Gastroesophageal sphincter (tissue), 4 donors: ENCODE data around the gene HSD17B11. TPM values are rescaled to one million over a fixed set of nuclear protein-coding genes. Genes with fewer than 3 reads are reported as not detected.

Source experiments
- ATAC-seq: fragments of 150-250 bp; one replicate; pipeline ENCODE4 v1.9.1; 2016; ENCODE audit warnings: mild to moderate bottlenecking, moderate library complexity
- H3K27ac ChIP-seq, 4 donors: fragments of 200-600 bp; sonication (generic) in 3 of 4; 1 replicate in 3 of 4; 2 replicates in 1 of 4; pipeline ENCODE4 v1.5.1; 2016 to 2019
- H3K27me3 ChIP-seq: fragments of 200-600 bp; sonication (generic); one replicate; pipeline ENCODE4 v1.5.1; 2019
- H3K36me3 ChIP-seq, 2 donors: fragments of 200-600 bp; sonication (generic); one replicate each; pipeline ENCODE4 v1.5.1; 2019; ENCODE audit warnings: control low read depth in 1 of 2
- H3K4me1 ChIP-seq, 3 donors: fragments of 200-600 bp; sonication (generic); 1 replicate in 2 of 3; 2 replicates in 1 of 3; pipeline ENCODE4 v1.5.1; 2016 to 2019; ENCODE audit warnings: control low read depth in 2 of 3
- H3K4me3 ChIP-seq, 2 donors: fragments of 200-600 bp; sonication (generic); one replicate each; pipeline ENCODE4 v1.5.1; 2019; ENCODE audit warnings: mild to moderate bottlenecking in 1 of 2, moderate library complexity in 1 of 2
- H3K9me3 ChIP-seq, 3 donors: fragments of 200-600 bp; sonication (generic); one replicate each; pipeline ENCODE4 v1.5.1; 2017 to 2019; ENCODE audit warnings: control low read depth in 2 of 3
- EP300 ChIP-seq: sonication (generic); formaldehyde crosslinking; IDR thresholded peaks from one replicate; pipeline ENCODE4 v1.6.1; 2017; ENCODE audit warnings: antibody characterized with exemption, mild to moderate bottlenecking
- POLR2A ChIP-seq, 2 donors: fragments of 450-650 bp; IDR thresholded peaks; one replicate each; pipeline ENCODE4 v1.6.1; 2017; ENCODE audit warnings: antibody characterized with exemption in 2 of 2, mild to moderate bottlenecking in 2 of 2, moderate library complexity in 1 of 2
- POLR2AphosphoS5 ChIP-seq: sonication (generic); formaldehyde crosslinking; IDR thresholded peaks from one replicate; pipeline ENCODE4 v1.6.1; 2017; ENCODE audit warnings: antibody characterized with exemption
- WGBS, 2 donors: methylation state at CpG; one replicate each; pipeline ENCODE4 v1.1.5; 2018; ENCODE audit warnings: low coverage in 1 of 2; 5-methylcytosine and 5-hydroxymethylcytosine counted together
- total RNA-seq, 4 donors: library from RNA; depleted of rRNA; stranded (reverse); fragments of >200 nt; gene quantifications; one replicate each; pipeline ENCODE4 v1.1.0, GENCODE V29; 2016
- TF ChIP-seq, protein P1 (sequence below), 4 experiments: fragments of 200-600 bp in 2 of 4; fragments of 450-650 bp in 2 of 4; sonication (generic) in 1 of 4; IDR thresholded peaks; one replicate each; pipeline ENCODE4 v1.5.1; 2017 to 2019; ENCODE audit warnings: antibody characterized with exemption in 4 of 4, mild to moderate bottlenecking in 2 of 4, moderate library complexity in 2 of 4

HSD17B11 gene, protein sequence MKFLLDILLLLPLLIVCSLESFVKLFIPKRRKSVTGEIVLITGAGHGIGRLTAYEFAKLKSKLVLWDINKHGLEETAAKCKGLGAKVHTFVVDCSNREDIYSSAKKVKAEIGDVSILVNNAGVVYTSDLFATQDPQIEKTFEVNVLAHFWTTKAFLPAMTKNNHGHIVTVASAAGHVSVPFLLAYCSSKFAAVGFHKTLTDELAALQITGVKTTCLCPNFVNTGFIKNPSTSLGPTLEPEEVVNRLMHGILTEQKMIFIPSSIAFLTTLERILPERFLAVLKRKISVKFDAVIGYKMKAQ
- 10 to 100 TPM; 32.7 to 98.0 (median 65.4) TPM for total RNA-seq

DNA sequence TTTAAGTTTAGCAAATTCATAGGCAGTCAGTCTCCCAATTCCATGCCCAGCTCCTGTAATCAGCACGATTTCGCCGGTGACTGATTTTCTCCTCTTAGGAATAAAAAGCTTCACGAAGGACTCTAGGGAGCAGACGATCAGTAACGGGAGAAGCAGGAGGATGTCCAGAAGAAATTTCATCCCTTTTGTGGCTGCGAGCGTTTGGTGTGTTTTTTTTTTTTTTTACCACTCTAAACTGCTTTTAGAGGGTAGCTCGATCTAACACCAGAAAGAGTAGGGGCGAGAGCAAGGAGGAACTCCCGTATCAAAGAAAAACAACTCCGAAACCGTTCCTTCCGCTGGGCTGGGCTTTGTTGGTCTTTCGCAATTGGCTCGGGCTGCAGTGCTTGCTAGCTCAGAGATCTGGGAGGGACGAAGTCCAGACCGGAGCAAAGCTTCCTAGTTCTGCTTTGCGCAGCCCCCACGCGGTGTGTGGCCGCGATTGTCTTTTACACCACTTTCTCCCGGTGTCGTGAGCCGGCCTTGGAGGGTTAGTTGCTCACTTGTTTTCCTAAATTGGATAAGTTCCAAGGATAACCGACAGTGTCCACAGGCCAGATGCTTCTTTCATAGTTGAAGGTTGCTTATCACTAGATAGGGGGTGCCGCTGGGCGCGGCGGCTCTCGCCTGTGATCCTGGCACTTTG is at the start of gene HSD17B11:
TSS of gene HSD17B11 (minus strand) at position 298 of the 685 bp plus-strand sequence. CDS start at position 180, 118 bp downstream.
- no peak for TF ChIP-seq EP300
- TF ChIP-seq POLR2A (IDR thresholded peaks at IDR 0.05) = peak; percentile 57 to 64
- peak; percentile 87 for TF ChIP-seq POLR2AphosphoS5
- TF ChIP-seq, protein P1, sequence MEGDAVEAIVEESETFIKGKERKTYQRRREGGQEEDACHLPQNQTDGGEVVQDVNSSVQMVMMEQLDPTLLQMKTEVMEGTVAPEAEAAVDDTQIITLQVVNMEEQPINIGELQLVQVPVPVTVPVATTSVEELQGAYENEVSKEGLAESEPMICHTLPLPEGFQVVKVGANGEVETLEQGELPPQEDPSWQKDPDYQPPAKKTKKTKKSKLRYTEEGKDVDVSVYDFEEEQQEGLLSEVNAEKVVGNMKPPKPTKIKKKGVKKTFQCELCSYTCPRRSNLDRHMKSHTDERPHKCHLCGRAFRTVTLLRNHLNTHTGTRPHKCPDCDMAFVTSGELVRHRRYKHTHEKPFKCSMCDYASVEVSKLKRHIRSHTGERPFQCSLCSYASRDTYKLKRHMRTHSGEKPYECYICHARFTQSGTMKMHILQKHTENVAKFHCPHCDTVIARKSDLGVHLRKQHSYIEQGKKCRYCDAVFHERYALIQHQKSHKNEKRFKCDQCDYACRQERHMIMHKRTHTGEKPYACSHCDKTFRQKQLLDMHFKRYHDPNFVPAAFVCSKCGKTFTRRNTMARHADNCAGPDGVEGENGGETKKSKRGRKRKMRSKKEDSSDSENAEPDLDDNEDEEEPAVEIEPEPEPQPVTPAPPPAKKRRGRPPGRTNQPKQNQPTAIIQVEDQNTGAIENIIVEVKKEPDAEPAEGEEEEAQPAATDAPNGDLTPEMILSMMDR (IDR thresholded peaks at IDR 0.05) = peak in 2 of 4 experiments; percentile 51 to 52
- peak; percentile 99 for ATAC-seq

DNA sequence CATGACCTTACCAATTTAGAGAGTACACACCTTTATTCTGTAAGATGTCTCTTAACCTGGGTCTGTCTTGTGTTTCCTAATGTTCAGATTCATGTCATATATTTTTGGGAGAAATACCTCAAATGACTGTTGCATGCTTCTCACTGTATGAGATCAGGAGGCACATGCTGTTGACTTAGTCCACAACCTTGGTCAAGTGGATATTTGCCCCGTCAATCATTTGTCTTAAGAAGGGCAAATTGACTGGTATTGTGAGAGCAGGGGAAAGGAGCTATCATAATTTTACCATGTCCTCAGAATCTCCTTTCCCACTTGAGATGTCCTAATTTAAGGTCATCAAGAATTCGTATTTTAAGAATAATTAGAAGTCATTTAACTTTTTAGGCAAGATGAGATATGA is 42.4 kb upstream of the HSD17B11 start:
- no peak for TF ChIP-seq POLR2A (IDR thresholded peaks at IDR 0.05)
- TF ChIP-seq, protein P1 (IDR thresholded peaks at IDR 0.05) = no peak
- no peaks in the 10 kb centered on the region for H3K4me1 ChIP-seq
- H3K27ac ChIP-seq = no peak overlapping the region
- H3K36me3 ChIP-seq = peaks cover 0 to 31% of the 10 kb centered on the region in 2 donors
- no peak overlapping the region for H3K4me3 ChIP-seq
- H3K27me3 ChIP-seq = no peaks in the 10 kb centered on the region
- no peak for ATAC-seq
- no peaks in the 10 kb centered on the region for H3K9me3 ChIP-seq
- 85 to 89% methylated on average over 2 of the region's 2 CpGs for WGBS, 2 donors

More for the DNA sequence above, at the start of gene HSD17B11:
- Histone ChIP-seq H3K36me3 (no peaks in the 10 kb centered on the region), H3K27ac (peak within 1 kb of the TSS; percentile 87 to 99 (median 91)), H3K27me3 (no peaks in the 10 kb centered on the region), H3K4me1 (peaks cover 0 to 42% (median 0%) of the 10 kb centered on the region in 3 donors), H3K4me3 (peak within 1 kb of the TSS; percentile 67 to 98), H3K9me3 (peaks cover 0 to 5% (median 0%) of the 10 kb centered on the region in 3 donors)
- 0 to 7% methylated on average over 6 to 31 of the region's 32 CpGs for WGBS, 2 donors

DNA sequence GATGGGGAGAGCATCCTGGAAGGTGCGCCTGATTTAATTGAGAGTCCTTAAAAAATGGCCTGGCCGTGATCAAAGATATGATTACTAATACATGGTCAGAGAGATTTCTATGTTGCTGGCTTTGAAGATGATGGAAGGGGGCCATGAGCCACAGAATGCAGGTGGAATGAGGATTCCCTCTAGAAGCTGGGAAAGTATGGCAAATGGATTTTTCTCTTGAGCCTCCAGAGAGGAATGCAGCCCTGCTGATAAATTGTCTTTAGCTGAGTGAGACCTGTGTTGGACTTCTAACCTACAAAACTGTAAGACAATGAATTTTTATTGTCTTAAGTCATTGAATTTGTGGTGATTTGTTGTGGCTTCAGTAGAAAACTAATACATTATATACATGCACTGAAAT is 39.0 kb upstream of the HSD17B11 start:
- peaks cover 0 to 3% of the 10 kb centered on the region in 2 donors for H3K36me3 ChIP-seq
- no peak overlapping the region for H3K27ac ChIP-seq
- TF ChIP-seq, protein P1 (IDR thresholded peaks at IDR 0.05) = no peak
- TF ChIP-seq EP300 (no peak), POLR2A (IDR thresholded peaks at IDR 0.05) (no peak), POLR2AphosphoS5 (no peak)
- WGBS, 2 donors = 80 to 87% methylated on average over 1 to 2 of the region's 2 CpGs
- peaks cover 0 to 17% (median 0%) of the 10 kb centered on the region in 3 donors for H3K4me1 ChIP-seq
- no peak overlapping the region for H3K4me3 ChIP-seq
- H3K9me3 ChIP-seq = no peaks in the 10 kb centered on the region
- H3K27me3 ChIP-seq = no peaks in the 10 kb centered on the region
- ATAC-seq = no peak

DNA sequence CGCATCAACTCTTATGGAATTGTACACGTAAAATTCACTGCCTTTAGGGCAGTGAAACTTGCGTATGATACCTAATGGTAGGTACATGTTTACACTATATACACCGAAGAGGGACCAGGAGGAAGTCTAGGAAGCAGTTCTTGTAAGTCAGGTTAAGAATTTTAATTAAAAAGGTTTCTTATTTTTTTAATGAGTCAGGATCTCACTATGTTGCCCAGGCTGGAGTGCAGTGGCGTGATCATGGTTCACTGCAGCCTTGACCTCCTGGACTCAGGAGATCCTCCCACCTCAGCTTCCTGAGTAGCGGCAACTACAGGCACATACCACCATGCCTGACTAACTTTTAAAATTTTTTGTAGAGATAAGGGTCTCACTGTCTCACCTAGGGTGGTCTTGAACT is 38.0 kb upstream of the HSD17B11 start:
- no peaks in the 10 kb centered on the region for H3K9me3 ChIP-seq
- peaks cover 0 to 28% (median 3%) of the 10 kb centered on the region in 3 donors for H3K4me1 ChIP-seq
- H3K27me3 ChIP-seq = no peaks in the 10 kb centered on the region
- no peak overlapping the region for H3K27ac ChIP-seq
- no peak for ATAC-seq
- WGBS, 2 donors = 95% methylated on average over 6 of the region's 6 CpGs
- no peak overlapping the region for H3K4me3 ChIP-seq
- TF ChIP-seq POLR2AphosphoS5 (no peak), EP300 (no peak), POLR2A (IDR thresholded peaks at IDR 0.05) (no peak)
- TF ChIP-seq, protein P1 (IDR thresholded peaks at IDR 0.05) = no peak
- H3K36me3 ChIP-seq = no peaks in the 10 kb centered on the region
